OCI-LY1 (cell line): ENCODE measurements around the gene SBSN.

Experiments
- CTCF ChIP-seq: fragments of 200-600 bp; sonication (generic), shearing (Covaris generic); IDR thresholded peaks from 2 replicates; pipeline ENCODE4 v1.5.1; 2017; ENCODE audit warnings: mild to moderate bottlenecking, antibody characterized with exemption, low read length, moderate library complexity, mixed read lengths
- EZH2 ChIP-seq: fragments of 200-600 bp; sonication (generic), shearing (Covaris generic); IDR thresholded peaks from 2 replicates; pipeline ENCODE4 v1.8.0; 2017; ENCODE audit warnings: borderline replicate concordance, mixed run types, mild to moderate bottlenecking, antibody characterized with exemption, low read length, moderate library complexity, mixed read lengths

GRCh38 chr19:35483089-35483488 is 45.0 kb downstream of the SBSN start:
- TF ChIP-seq CTCF (no peak), EZH2 (no peak)
